ENCODE measurements around the gene PDE3A.

DNA sequence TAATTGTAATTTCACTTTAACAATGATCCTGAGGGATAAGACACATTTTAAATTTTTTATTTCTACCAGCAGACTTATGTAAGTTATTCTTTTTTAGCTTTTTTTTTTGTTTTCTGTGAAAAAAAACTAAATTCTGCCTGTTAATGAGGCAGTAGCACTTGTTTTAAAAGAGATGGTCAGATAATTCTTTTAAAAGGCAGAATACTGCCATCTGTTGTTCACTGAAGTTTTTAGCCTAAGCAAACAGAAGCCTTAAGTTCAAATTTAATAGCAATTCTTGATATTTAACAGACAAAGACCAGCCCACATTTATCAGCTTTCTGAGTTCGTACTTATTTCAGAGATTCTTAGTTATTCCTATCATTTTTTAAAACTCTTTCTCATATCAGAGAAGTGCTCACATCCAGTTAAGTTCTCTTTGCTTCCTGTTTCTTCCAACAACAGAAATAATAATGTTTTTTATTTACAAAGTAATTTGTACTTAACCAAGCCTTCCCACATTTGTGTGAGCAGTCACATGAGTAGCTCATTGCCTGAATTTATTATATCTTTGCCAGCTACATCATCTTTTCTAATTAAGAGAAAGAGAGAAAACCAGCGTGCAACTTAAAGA lies 233.4 kb downstream of the PDE3A start:
- no peak for TF ChIP-seq EZH2 (IDR thresholded peaks at IDR 0.05)
- TF ChIP-seq POLR2AphosphoS5 (IDR thresholded peaks at IDR 0.05; ENCODE audit: borderline replicate concordance, low read depth, low read length): no peak
- no peak for TF ChIP-seq FOXP2 (optimal IDR thresholded peaks at IDR 0.05; ENCODE audit: control extremely low read depth, extremely low read length, insufficient read depth)

Data from SK-N-MC (cell line).